8988T (cell line): Measurements from ENCODE around the gene OR8G5.
"Not testable (repeated sequence)": the region's sequence is repeated elsewhere in the genome, so short reads cannot be mapped to it uniquely, and the experiment has no call there.

Experiments
- DNase-seq: peaks from one replicate; pipeline ENCODE4 v3.0.0; 2011

Gene OR8G5

DNA sequence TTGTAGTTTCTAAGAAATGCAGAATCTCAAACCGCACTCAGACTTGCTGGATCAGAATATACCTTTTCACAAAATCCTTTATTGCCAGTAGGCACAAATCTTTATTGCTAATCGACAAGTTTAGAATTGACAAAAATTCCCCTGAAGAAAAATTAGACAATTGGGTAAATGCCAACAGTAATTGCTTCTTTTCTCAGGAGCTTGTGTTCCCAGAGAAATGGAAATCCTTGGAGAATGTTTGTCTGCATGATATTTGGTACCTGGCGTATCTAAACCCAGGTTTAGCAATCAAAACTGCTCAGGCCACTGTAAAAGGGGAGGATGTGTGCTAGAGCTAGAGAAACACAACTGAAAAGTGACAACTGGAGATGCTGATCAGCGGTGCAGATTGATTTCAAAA, at the start of gene OR8G5:
OR8G5 (plus strand) TSS at position 301 of the 400 bp plus-strand sequence. CDS start 8,556 bp downstream, outside the sequence.
- no peak for DNase-seq

- no peak for DNase-seq
Measured at GRCh38 chr11:124207102-124207792, 48.9 kb upstream of the OR8G5 start.

DNA sequence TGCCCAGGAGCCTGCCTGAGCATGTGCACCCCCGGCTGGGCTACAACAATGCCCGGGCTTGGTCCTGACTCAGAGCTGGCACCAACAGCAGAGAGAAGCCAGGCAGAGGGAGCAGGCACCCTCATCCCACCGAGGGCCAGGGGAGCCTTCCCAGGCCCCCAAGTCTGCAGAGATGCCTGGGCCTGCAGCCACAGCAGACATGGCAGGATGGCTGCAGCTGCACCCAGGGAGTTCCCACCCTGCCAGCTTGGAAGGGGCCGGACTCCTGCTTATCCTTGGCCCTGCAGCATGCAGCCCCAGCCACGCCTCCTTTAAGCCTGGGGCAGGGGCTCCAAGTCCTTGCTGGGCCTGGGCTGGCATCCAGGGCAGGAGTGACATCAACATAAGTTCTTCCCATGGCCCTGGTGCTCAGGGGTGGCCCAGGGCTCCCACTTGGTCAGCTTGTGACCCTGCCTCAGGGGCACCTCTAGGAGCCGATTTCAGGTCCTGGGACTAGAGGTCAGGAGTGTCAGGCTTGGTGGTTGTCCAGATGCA, 46.3 kb upstream of the OR8G5 start:
- DNase-seq: no peak

DNA sequence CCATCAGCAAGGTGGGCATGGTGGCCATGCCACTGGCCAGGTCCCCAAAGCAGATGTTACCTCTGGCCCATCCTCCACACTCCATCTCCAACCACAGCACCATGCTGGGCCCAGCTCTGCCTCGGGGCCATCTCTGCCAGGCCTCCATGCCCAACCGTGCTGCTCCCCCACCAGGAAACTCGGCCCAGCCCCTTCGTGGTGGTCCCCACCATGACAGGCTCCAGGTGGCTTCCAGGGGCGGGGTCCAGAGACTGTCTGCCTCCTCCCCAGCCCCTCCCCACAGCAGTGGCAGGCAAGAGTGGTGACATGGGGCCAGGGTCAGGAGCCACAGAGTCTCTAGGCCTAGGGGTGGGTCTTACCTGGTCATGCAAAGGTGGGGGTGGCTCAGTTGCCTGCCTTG, 45.8 kb upstream of the OR8G5 start:
- no peak for DNase-seq

GRCh38 chr11:124211321-124211720, 44.9 kb upstream of the OR8G5 start:
- DNase-seq: no peak

DNA sequence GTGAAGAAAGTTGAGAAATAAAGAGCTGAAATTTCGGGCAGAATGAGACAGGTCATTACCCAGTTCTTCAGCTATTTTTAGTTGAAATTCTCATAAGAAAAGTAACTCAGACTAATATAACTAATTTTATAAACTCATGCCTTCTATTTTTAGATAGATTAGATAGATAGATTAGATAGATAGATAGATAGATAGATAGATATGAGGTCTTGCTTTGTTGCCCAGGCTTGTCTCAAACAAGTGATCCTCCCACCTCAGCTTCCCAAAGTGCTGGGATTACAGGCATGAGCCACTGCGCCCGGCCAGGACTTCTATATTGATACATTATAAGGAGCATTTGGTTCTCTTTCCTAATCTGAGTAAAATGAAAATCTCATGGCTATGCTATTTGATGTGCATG, 42.1 kb upstream of the OR8G5 start:
- no peak for DNase-seq

DNA sequence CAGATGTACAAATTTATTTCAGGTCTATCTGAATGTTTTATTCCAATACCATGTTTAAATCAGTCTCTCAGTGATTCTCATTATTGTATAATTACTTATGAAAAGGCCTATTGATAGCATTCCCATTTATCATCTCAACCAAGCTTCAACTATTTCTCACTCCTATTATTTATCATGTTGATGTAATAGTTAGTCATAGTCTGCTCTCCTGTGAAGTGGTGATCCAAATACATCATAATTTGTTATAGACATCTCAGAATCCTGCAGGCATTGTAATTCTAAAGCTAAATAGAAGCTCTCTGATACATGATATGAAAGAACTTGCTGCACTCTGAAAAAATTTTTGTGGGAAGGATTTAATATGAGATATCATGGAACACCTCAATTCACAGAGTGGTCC, 37.0 kb upstream of the OR8G5 start:
- no peak for DNase-seq

DNA sequence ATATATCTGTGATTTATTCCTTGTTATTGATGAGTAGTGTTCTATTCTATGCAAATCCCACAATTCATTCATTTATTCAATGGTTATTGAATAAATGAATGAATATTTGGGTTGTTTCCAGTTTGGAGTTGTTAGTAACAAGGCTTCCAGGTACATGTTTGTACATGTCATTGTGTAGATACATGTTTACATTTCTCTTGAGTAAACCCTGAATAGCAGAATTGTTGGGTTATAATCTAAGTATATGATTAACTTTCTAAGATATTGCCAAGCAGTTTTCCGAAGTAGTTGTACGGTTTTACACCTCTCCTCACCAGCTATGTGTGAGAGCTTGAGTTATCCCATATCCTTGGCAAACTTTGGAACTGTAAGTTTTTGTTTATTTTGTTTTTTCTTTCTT, 33.8 kb upstream of the OR8G5 start:
- no peak for DNase-seq

- not testable (repeated sequence) for DNase-seq
Measured at GRCh38 chr11:124224618-124225423, 31.4 kb upstream of the OR8G5 start.

DNA sequence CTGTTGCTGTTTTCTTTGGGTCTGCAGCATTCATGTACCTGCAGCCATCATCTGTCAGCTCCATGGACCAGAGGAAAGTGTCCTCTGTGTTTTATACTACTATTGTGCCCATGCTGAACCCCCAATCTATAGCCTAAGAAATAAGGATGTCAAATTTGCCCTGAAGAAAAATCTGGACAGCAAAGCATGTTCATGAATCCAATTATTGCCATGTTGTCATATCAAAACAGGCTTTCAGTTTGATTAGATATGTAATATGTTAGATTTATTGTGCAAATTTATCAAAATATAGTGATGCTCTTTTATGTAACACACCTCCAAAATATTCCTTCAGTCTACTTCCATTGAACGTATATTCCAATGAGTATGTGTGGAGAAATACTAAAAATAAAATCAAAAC, 30.7 kb upstream of the OR8G5 start:
- DNase-seq: no peak

DNA sequence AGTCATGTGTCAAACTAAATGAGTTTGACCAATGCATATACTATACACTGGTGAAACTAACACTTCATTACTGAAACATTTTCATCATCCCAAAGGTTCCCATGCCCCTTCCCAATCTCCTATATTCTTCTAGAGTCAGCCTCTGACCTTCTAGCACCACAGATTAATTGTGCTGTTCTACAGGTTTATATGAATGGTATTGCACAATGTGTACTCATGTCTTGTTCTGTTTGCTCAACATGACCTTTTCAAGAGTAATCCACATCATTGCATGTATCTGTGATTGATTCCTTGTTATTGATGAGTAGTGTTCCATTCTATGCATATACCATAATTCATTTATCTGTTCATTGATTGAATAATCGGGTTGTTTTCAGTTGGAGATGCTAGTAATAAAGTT, 22.8 kb upstream of the OR8G5 start:
- DNase-seq: no peak

GRCh38 chr11:124238512-124238911, 17.7 kb upstream of the OR8G5 start:
- no peak for DNase-seq

GRCh38 chr11:124240621-124241397, 15.4 kb upstream of the OR8G5 start, which contains the start of gene OR8G1:
TSS of gene OR8G1 (plus strand) at chr11:124241095. CDS start at chr11:124249676, 8,581 bp downstream.
- DNase-seq: no peak

DNA sequence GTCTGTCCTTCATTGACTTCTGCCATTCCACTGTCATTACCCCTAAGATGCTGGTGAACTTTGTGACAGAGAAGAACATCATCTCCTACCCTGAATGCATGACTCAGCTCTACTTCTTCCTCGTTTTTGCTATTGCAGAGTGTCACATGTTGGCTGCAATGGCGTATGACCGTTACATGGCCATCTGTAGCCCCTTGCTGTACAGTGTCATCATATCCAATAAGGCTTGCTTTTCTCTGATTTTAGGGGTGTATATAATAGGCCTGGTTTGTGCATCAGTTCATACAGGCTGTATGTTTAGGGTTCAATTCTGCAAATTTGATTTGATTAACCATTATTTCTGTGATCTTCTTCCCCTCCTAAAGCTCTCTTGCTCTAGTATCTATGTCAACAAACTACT, 6.3 kb upstream of the OR8G5 start:
- DNase-seq: not testable (repeated sequence)

- DNase-seq: not testable (repeated sequence)
Measured at GRCh38 chr11:124265041-124265440, 8.9 kb downstream of the OR8G5 start.

DNA sequence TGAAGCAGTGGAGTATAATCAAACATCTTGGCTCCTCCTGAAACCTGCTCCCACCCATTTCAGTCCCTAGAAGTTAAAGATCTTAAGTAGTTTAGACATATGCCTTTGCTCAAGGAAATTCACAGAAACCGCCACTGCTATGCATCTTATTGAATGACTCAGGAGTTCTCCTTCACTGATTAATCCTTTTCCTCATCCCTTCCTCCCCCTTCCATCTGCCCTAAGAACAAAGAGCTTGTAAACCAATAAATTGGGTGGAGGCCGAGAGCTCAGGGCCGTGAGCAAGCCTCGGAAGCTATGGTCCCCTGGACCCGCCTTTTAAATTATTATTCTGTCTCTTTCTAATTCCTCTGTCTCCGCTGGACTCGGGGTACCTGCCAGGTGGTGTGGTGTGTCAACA, 14.7 kb downstream of the OR8G5 start:
- not testable (repeated sequence) for DNase-seq

GRCh38 chr11:124274000-124274399, 17.8 kb downstream of the OR8G5 start:
- DNase-seq: no peak

DNA sequence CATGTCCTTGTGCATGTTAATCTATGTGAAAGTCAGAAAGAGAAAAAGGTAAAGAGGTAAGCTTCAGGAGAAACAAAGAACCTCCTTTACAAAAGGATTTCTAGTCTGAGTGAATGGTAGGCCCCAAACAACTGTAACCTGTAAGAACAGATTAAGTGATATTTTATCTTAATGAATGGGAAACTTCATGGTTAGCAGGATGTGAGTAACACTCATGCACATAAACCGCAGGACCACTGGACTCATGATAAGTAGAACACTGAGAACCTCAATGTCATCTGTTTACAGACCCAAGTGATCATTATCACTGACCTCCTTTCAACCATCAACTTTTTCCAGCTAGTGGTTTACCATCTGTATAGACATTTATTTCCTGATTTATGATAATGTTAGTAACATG, 19.9 kb downstream of the OR8G5 start:
- DNase-seq: no peak

DNA sequence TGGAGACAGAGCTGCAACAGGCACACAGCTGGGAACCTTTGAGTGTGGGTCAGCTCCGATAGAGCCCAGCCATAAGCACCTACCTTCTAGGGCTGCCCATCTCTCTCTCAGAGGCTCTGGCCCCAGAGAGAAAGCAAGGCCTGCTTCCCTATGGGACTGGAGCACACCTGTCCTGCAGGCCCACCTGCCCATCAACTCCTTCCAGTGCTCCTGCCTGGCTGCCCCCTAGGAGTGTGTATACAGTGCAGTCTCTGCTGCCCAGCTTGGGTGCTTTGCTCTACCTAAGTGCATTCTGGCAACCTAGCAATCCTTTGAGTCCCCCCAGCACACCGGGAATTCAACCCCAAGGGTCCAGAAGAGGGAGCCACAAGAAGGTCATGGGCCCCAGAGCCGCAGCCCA, 21.0 kb downstream of the OR8G5 start:
- no peak for DNase-seq

GRCh38 chr11:124277804-124278203, 21.6 kb downstream of the OR8G5 start:
- no peak for DNase-seq

GRCh38 chr11:124278261-124278660, 22.1 kb downstream of the OR8G5 start:
- no peak for DNase-seq

GRCh38 chr11:124285610-124286344, 29.6 kb downstream of the OR8G5 start:
- DNase-seq: no peak

- no peak for DNase-seq
Measured at GRCh38 chr11:124294687-124295086, 38.5 kb downstream of the OR8G5 start.
